KMS-11 (cell line): ENCODE results near the gene C9orf43.

Experiments used
- H2AFZ ChIP-seq: fragments of 200-600 bp; sonication (generic); 2 replicates; pipeline ENCODE4 v1.6.1; 2016; ENCODE audit warnings: antibody characterized with exemption, mixed run types, low read depth
- H3K27ac ChIP-seq: fragments of 200-600 bp; sonication (generic); 2 replicates; pipeline ENCODE4 v1.6.1; 2016; ENCODE audit warnings: mild to moderate bottlenecking, mixed run types
- H3K27me3 ChIP-seq: fragments of 200-600 bp; sonication (generic); 2 replicates; pipeline ENCODE4 v1.6.1; 2017; ENCODE audit warnings: mild to moderate bottlenecking, low read depth, mixed run types, moderate library complexity; ENCODE audit not compliant: insufficient read depth
- H3K36me3 ChIP-seq: fragments of 200-600 bp; sonication (generic); 2 replicates; pipeline ENCODE4 v1.6.1; 2017; ENCODE audit warnings: mild to moderate bottlenecking, mixed run types; ENCODE audit not compliant: insufficient read depth
- H3K4me1 ChIP-seq: fragments of 200-600 bp; sonication (generic); 2 replicates; pipeline ENCODE4 v1.6.1; 2016; ENCODE audit warnings: mild to moderate bottlenecking, low read depth, mixed run types; ENCODE audit not compliant: poor library complexity, severe bottlenecking
- H3K4me2 ChIP-seq: fragments of 200-600 bp; sonication (generic); 2 replicates; pipeline ENCODE4 v1.7.0; 2016; ENCODE audit warnings: mild to moderate bottlenecking, mixed run types
- H3K4me3 ChIP-seq: fragments of 200-600 bp; sonication (generic); IDR thresholded peaks from 2 replicates; pipeline ENCODE4 v1.6.1; 2017; ENCODE audit warnings: low read depth, low read length, mixed read lengths; ENCODE audit not compliant: insufficient read depth
- H3K79me2 ChIP-seq: fragments of 200-600 bp; sonication (generic); 2 replicates; pipeline ENCODE4 v1.6.1; 2016; ENCODE audit warnings: low read depth, mixed run types; ENCODE audit not compliant: insufficient read depth
- H3K9ac ChIP-seq: fragments of 200-600 bp; sonication (generic); 2 replicates; pipeline ENCODE4 v1.6.1; 2016; ENCODE audit warnings: mild to moderate bottlenecking, mixed run types
- H4K20me1 ChIP-seq: fragments of 200-600 bp; sonication (generic); 2 replicates; pipeline ENCODE4 v1.6.1; 2016; ENCODE audit warnings: mild to moderate bottlenecking, mixed run types; ENCODE audit not compliant: insufficient read depth
- CTCF ChIP-seq: fragments of 200-600 bp; sonication (generic); conservative IDR thresholded peaks from 2 replicates; pipeline ENCODE4 v1.6.1; 2017; ENCODE audit warnings: low read depth, mild to moderate bottlenecking, antibody characterized with exemption, low read length, moderate library complexity, mixed read lengths

C9orf43 gene

GRCh38 chr9:113368348-113368981, 42.1 kb upstream of the C9orf43 start:
- no peaks in the 10 kb centered on the region for H3K36me3 ChIP-seq
- no peak overlapping the region for H3K4me3 ChIP-seq
- TF ChIP-seq CTCF: no peak
- H3K4me2 ChIP-seq: no peak overlapping the region
- no peaks in the 10 kb centered on the region for H3K27me3 ChIP-seq
- H3K4me1 ChIP-seq: no peaks in the 10 kb centered on the region
- H2AFZ ChIP-seq: no peak overlapping the region
- no peaks in the 10 kb centered on the region for H3K79me2 ChIP-seq
- no peaks in the 10 kb centered on the region for H4K20me1 ChIP-seq
- H3K9ac ChIP-seq: no peak overlapping the region
- H3K27ac ChIP-seq: no peak overlapping the region

GRCh38 chr9:113368982-113369854, 41.3 kb upstream of the C9orf43 start:
- Histone ChIP-seq H4K20me1 (no peaks in the 10 kb centered on the region), H3K27me3 (no peaks in the 10 kb centered on the region), H3K4me1 (no peaks in the 10 kb centered on the region), H3K79me2 (no peaks in the 10 kb centered on the region), H2AFZ (no peak overlapping the region), H3K9ac (no peak overlapping the region), H3K36me3 (no peaks in the 10 kb centered on the region), H3K4me3 (no peak overlapping the region), H3K27ac (no peak overlapping the region), H3K4me2 (no peak overlapping the region)
- no peak for TF ChIP-seq CTCF

GRCh38 chr9:113369855-113370140, 40.7 kb upstream of the C9orf43 start:
- Histone ChIP-seq H3K79me2 (no peaks in the 10 kb centered on the region), H3K4me2 (no peak overlapping the region), H3K9ac (no peak overlapping the region), H2AFZ (no peak overlapping the region), H3K27ac (no peak overlapping the region), H4K20me1 (no peaks in the 10 kb centered on the region), H3K27me3 (no peaks in the 10 kb centered on the region), H3K36me3 (no peaks in the 10 kb centered on the region), H3K4me1 (no peaks in the 10 kb centered on the region), H3K4me3 (no peak overlapping the region)
- no peak for TF ChIP-seq CTCF

- H3K27ac ChIP-seq: no peak overlapping the region
These were observed 39.7 kb upstream of the C9orf43 start for GRCh38 chr9:113370806-113371325.

More at GRCh38 chr9:113370806-113371325, 39.7 kb upstream of the C9orf43 start:
- Histone ChIP-seq H3K4me1 (peaks cover 8% of the 10 kb centered on the region), H2AFZ (no peak overlapping the region), H3K27me3 (no peaks in the 10 kb centered on the region), H3K9ac (no peak overlapping the region), H3K4me2 (no peak overlapping the region), H4K20me1 (no peaks in the 10 kb centered on the region), H3K36me3 (no peaks in the 10 kb centered on the region), H3K4me3 (no peak overlapping the region), H3K79me2 (peaks cover 7% of the 10 kb centered on the region; the same call in 1 of the 2 replicates)
- TF ChIP-seq CTCF: no peak
